Smooth muscle cell of trachea (primary cell): Measurements from ENCODE around the gene REC8. TPM values are rescaled to one million over a fixed set of nuclear protein-coding genes. Genes with fewer than 3 reads are reported as not detected.

ENCODE experiments used
- total RNA-seq: library from RNA; depleted of rRNA; stranded (reverse); fragments of >200 nt; gene quantifications from 2 replicates; pipeline ENCODE4 v1.2.1, GENCODE V29; 2014

REC8 gene, protein sequence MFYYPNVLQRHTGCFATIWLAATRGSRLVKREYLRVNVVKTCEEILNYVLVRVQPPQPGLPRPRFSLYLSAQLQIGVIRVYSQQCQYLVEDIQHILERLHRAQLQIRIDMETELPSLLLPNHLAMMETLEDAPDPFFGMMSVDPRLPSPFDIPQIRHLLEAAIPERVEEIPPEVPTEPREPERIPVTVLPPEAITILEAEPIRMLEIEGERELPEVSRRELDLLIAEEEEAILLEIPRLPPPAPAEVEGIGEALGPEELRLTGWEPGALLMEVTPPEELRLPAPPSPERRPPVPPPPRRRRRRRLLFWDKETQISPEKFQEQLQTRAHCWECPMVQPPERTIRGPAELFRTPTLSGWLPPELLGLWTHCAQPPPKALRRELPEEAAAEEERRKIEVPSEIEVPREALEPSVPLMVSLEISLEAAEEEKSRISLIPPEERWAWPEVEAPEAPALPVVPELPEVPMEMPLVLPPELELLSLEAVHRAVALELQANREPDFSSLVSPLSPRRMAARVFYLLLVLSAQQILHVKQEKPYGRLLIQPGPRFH
- total RNA-seq = 1.8 and 2.3 TPM in 2 replicates

DNA sequence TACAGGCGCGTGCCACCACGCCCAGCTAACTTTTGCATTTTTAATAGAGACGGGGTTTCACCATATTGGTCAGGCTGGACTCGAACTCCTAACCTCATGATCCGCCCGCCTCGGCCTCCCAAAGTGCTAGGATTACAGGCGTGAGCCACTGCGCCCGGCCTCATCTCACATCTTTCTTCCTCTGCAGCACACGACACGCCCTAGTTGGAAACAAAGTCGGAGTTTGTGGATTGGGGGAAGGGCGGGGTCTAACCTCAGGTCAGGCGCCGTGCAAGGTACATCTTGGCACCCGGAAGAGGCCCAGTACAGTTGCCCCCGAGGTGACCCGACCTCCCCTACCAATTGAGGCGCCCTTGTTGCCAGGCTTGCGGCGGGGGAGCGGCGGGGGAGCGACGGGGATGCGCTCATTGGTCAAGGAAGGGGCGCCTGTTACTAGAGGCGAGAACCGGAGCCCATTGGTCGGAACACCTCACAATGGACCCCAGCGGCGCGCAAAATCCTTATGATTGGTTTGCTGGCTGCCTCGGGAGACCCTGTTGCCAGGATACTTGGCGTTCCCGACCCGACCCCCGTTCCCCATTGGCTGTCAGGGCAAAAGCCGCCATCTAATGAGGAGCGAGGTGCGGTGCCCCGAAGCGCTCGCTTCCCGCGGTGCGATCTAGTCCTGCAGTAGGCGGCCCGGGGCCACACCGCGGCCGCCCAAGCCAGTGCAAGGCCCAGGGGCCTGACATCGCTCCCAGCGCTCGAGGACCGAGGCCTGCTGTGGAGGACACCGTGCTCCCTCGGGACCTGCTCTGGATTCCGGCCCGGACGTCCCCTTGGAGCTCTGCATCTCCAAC lies at the start of gene REC8:
Gene REC8, plus strand, starts transcription at position 659 of the 839 bp plus-strand sequence. CDS start 473 bp downstream, outside the sequence.

GRCh38 chr14:24130380-24130716 lies 41.5 kb upstream of the REC8 start, which contains the start of gene FITM1:
Gene FITM1, plus strand, starts transcription at chr14:24130659. Its CDS starts 905 bp downstream, at chr14:24131564.

DNA sequence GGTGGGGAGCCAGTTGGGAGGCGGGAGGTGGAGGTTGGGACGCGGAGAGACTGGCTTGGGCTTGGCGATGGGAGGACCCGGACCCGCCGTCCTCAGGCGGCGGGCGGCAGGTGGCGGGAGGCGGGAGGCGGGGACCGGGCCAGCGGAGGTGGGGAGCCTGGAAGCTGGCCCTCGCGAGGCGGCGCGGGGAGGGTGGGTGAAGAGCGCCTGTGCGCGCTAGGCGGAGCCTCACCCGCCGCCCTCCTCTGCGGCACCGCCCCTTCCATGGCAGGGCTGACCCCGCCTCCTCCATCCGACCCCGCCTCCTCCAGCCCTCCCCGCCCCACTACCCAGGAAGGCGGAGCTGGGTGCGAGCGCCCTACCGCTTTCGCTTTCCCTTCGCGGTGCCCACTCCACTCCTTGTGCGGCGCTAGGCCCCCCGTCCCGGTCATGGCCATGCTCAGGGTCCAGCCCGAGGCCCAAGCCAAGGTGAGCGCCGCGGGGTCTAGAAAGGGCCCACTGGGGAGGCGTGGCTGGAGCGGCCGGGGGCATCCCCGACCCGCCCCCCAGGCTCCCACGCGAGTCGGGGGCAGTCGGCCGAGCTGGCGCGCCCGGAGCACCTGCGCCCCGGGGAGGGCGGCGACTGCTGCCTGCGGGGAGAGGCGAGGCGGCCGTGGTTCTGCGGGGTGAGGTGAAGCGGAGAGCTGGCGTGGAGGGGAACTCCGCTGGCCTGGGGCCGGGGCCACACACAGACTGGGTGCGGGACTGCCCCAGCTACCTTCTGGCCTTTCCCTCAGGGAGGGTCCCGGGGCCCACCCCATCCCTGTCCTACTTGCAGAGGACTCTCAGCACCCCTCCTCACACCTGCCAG lies 35.8 kb upstream of the REC8 start, which contains the start of gene PSME1:
Gene PSME1, plus strand, starts transcription at position 361 of the 850 bp plus-strand sequence. Its CDS starts 69 bp downstream, at position 430.

DNA sequence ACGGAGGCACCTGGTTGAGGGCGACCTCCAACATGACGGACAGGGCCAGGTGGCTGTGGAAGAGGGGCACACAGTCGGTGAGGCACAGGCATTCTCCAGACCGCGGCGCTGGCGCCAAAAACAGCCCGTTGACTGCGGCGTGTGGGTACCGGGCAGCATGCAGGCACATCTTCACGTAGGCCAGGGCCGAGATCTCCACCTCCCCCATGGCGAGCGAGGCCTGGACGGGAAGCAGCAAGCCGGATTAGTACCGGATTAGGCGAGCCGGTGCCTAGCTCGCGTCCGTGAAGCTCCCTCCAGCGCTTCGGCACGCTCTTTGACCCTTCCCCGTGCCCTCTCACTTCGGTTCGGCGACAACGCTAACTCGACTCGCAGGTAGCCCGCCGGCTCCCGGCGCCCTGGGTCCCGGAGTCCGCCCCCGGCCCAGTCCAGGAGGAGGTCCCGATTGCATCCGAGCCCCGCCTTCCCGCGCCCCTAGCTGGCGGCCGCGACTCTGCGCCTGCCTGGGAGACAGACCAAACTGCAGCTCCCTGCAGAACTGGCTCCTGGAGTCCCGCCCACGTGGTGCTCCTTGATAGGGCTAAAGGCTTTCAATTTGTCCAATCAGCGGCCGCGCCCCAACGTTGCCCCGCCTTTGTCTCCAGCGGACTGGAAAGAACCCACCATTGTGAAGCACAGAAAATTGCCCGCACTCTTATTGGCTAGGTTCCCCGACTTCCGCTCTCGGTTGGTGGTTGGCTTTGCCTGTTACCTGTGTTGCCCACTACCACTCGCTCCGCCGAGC lies 30.6 kb upstream of the REC8 start, which contains the start of gene EMC9:
Gene EMC9, minus strand, starts transcription at position 495 of the 784 bp plus-strand sequence. Its CDS starts 287 bp downstream, at position 208.

GRCh38 chr14:24146453-24146977 lies 25.4 kb upstream of the REC8 start, which contains the start of gene PSME2:
Gene PSME2, minus strand, starts transcription at chr14:24146610. Its CDS starts 29 bp downstream, at chr14:24146581.

GRCh38 chr14:24146978-24147760 lies 24.7 kb upstream of the REC8 start, which contains the start of gene RNF31:
Gene RNF31, plus strand, starts transcription at chr14:24147498. Its CDS starts 201 bp downstream, at chr14:24147699.

DNA sequence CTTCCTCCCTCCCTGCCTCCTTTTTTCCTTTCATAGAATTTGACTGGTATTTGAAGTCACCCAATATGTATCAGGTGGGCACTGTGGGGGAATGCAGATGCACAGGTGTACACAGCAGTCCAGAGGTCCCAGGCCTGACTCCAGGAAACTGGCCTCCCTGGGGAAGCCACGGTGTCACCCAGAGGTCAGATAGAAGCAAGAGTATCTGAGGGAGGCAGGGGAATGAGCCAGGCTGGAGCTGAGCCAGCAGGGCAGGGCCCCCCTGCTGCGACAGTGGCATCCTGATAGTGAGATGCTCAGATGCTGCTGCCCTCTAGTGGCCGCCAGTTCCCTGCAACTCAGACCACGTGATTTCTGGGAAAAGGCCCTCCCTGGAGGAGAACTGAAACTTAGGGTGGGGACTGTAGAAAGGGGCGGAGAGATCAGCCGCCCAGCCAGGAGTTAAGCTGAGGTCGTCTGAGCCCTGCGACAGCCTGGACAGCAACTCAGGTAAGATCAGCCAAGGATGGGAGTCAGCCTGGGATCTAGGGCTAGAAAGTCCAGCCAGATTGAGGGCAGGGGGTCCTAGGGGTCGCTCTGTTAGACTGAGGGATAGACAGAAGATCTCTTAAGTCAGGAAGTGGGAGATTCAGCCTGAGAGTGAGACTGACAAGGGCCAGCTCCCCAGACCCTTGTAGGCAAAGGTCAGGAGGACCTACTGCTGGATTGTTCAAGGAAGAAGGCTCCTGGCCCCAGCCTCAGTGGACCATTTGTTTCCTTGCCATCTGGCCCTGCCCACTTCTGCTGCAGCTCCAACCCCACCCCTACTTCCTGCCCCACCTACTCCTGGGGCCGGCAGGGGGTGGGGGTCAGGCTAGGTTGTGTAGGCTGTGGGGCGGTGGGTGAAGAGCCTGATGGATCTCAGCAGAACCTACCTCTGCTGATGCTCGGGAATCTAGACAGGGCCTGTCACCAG lies 10.8 kb upstream of the REC8 start, which contains the start of gene IRF9:
Gene IRF9, plus strand, starts transcription at position 416 of the 955 bp plus-strand sequence. CDS start 880 bp downstream, outside the sequence.

GRCh38 chr14:24188251-24189058 lies 16.6 kb downstream of the REC8 start, which contains the start of gene IPO4:
Gene IPO4, minus strand, starts transcription at chr14:24188816. Its CDS starts 29 bp downstream, at chr14:24188787.

DNA sequence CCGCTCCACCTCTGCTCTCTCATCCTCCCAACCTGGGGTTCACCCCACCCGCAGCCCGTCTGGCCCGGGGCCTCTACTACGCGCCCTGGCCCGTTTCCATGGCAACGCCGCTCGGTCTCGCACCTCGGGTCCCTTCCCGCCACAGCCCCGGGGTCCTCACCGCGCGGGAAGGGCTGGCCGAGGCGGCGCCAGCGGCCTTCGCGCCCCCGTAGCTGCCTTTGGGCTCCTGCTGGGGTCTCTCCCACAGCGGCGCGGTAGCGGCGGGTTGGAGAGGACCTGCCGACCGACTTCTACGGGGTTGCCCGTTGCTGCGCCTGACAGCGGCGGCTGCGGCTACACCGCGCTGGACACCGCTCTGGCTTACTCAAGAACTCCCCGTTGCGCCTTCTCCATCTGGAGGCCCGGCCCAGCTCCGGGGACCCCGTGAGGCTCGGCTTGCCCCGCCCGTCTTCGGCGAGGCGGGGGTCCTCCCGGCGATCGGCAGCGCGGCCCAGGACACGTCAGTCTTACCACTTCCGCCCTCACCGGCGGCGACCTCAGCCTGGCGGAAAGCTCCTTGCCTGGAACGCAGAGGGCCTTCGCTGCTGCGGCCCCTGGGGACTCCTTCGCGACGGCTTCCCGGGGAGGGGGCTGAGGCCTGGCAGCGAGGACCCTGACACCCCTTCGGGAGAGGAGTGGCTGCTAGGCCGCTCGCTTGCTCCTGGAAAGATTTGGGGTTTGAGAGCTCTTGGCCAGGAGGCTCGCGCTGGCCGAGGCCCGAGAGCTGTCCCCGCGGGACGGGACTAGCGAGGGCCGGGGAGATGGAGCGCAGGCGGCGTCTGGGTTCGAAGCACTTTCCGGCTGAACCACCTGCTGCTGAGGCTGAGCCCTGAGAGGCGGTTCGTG lies 23.5 kb downstream of the REC8 start, which contains the start of gene TM9SF1:
Gene TM9SF1, minus strand, starts transcription at position 256 of the 885 bp plus-strand sequence. CDS start 422 bp downstream, outside the sequence.

GRCh38 chr14:24212924-24213865 lies 41.3 kb downstream of the REC8 start, which contains the start of gene CHMP4A:
Gene CHMP4A, minus strand, starts transcription at chr14:24213488. Its CDS starts 49 bp downstream, at chr14:24213439.

DNA sequence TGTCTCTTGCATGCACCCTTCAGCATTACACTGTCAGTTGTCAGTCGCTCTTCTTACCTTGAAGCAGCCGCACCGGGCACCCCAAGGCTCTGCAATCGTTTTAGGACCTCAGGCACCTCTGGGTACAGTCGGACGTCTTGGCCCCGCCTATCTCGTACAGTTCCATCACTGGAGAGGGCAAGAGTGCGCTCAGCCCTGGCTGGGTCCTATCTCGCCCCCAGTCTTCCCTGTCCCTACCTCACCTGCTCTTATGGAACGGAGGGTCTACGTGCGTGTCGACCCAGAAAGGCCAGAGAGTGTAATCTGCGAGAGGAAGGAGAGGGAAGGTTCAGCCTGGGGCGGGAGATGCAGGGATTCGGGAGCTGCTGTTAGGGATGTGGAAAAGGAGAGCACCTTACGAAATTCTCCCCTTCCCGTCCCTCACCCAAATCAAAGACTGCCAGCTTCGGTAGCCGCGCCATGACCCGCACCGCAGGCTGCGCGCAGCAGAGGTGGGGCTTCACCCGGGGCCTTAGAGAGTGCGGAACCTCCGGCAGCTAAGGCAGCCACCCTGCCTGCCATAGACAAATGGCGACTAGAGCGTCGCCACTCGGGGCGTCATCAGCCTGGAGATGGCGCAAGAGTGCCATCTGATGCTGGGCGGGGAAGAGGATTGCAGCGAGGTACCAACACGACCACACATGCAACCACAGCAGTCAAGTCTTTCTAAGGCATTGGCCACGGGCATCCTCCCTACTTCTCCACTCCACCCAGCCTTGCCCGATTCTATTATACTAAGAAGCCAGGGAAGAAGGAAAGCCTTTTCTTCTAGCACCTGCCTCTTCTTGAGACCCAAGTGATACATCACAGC lies 43.8 kb downstream of the REC8 start, which contains the start of gene MDP1:
Gene MDP1, minus strand, starts transcription at position 572 of the 850 bp plus-strand sequence. Its CDS starts 111 bp downstream, at position 461.

